Measurements from ENCODE around the gene ZFAND3.

GRCh38 chr6:38142178-38142902 lies 322.8 kb downstream of the ZFAND3 start:
- TF ChIP-seq CTCF (IDR thresholded peaks at IDR 0.05 in 8 of 11, conservative IDR thresholded peaks at IDR 0.05 in 3 of 11), result no peak
- TF ChIP-seq POLR2A (IDR thresholded peaks at IDR 0.05), result no peak

Data from spleen (tissue), 7 donors.